ENCODE measurements around the gene SEC31B.

- TF ChIP-seq CTCF (IDR thresholded peaks at IDR 0.05 in 2 of 3, conservative IDR thresholded peaks at IDR 0.05 in 1 of 3; ENCODE audit: insufficient read depth in 2 of 3, low read depth in 1 of 3, low read length in 3 of 3): no peak
- TF ChIP-seq CC2D1A (IDR thresholded peaks at IDR 0.05): no peak
- TF ChIP-seq NR2C2 (CRISPR knock-in tag; IDR thresholded peaks at IDR 0.05): no peak
- no peak for TF ChIP-seq NR2C2 (tag; IDR thresholded peaks at IDR 0.05)
These were observed 21.6 kb downstream of the SEC31B start for GRCh38 chr10:100498059-100498458.
